Esophagus muscularis mucosa (tissue), 4 donors: Measurements from ENCODE around the gene EPAS1.
A peak's percentile ranks its signal among the peaks of the same experiment; 100 is the strongest.

Experiments used
- CTCF ChIP-seq, 3 experiments: fragments of 200-600 bp in 2 of 3; fragments of 450-650 bp in 1 of 3; sonication (generic) in 2 of 3; IDR thresholded peaks; one replicate each; pipeline ENCODE4 v1.5.1; 2017 to 2019; ENCODE audit warnings: antibody characterized with exemption in 3 of 3, mild to moderate bottlenecking in 2 of 3, moderate library complexity in 1 of 3
- EP300 ChIP-seq: sonication (generic); formaldehyde crosslinking; IDR thresholded peaks from one replicate; pipeline ENCODE4 v1.6.1; 2017; ENCODE audit warnings: antibody characterized with exemption
- POLR2A ChIP-seq: fragments of 450-650 bp; IDR thresholded peaks from one replicate; pipeline ENCODE4 v1.6.1; 2017; ENCODE audit warnings: antibody characterized with exemption, moderate library complexity, mild to moderate bottlenecking, low read depth
- POLR2AphosphoS5 ChIP-seq, 2 donors: sonication (generic); formaldehyde crosslinking; IDR thresholded peaks; one replicate each; pipeline ENCODE4 v1.6.1; 2017; ENCODE audit warnings: antibody characterized with exemption in 2 of 2

DNA sequence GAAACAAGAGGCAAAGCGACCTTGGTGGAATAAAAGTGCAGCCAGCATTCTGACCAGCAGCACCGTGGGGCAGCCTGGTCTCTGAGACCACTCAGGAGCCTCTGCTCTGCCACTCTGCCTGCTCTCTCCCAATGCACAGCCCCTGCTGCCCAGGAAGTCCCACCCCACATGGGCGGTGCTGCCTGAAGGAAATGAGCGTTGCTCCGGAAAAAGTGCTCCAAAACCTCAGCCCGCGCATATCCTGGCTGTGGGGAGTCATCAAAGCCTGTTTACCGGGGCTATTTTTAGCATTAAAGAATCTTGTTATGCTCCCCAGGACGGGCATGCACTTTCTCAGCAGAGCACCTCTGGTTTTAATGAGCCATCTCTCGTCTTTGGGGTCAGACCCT, 54.5 kb downstream of the EPAS1 start:
- TF ChIP-seq CTCF (IDR thresholded peaks at IDR 0.05) (no peak), POLR2A (no peak), POLR2AphosphoS5 (IDR thresholded peaks at IDR 0.05) (peak; percentile 46 to 67), EP300 (no peak)
